ENCODE measurements around the gene DDX42.

- TF ChIP-seq CTCF (IDR thresholded peaks at IDR 0.05 in 8 of 11, conservative IDR thresholded peaks at IDR 0.05 in 3 of 11) (no peak), POLR2AphosphoS5 (IDR thresholded peaks at IDR 0.05) (no peak), POLR2A (IDR thresholded peaks at IDR 0.05) (no peak)
Measured at GRCh38 chr17:63847525-63848249, 73.7 kb downstream of the DDX42 start.

All from spleen (tissue), 7 donors.